KMS-11 (cell line): ENCODE data around the gene MAPKAP1.

Experiments used
- H2AFZ ChIP-seq: fragments of 200-600 bp; sonication (generic); 2 replicates; pipeline ENCODE4 v1.6.1; 2016; ENCODE audit warnings: antibody characterized with exemption, mixed run types, low read depth
- H3K27ac ChIP-seq: fragments of 200-600 bp; sonication (generic); 2 replicates; pipeline ENCODE4 v1.6.1; 2016; ENCODE audit warnings: mild to moderate bottlenecking, mixed run types
- H3K27me3 ChIP-seq: fragments of 200-600 bp; sonication (generic); 2 replicates; pipeline ENCODE4 v1.6.1; 2017; ENCODE audit warnings: mild to moderate bottlenecking, low read depth, mixed run types, moderate library complexity; ENCODE audit not compliant: insufficient read depth
- H3K36me3 ChIP-seq: fragments of 200-600 bp; sonication (generic); 2 replicates; pipeline ENCODE4 v1.6.1; 2017; ENCODE audit warnings: mild to moderate bottlenecking, mixed run types; ENCODE audit not compliant: insufficient read depth
- H3K4me1 ChIP-seq: fragments of 200-600 bp; sonication (generic); 2 replicates; pipeline ENCODE4 v1.6.1; 2016; ENCODE audit warnings: mild to moderate bottlenecking, low read depth, mixed run types; ENCODE audit not compliant: poor library complexity, severe bottlenecking
- H3K4me2 ChIP-seq: fragments of 200-600 bp; sonication (generic); 2 replicates; pipeline ENCODE4 v1.7.0; 2016; ENCODE audit warnings: mild to moderate bottlenecking, mixed run types
- H3K4me3 ChIP-seq: fragments of 200-600 bp; sonication (generic); IDR thresholded peaks from 2 replicates; pipeline ENCODE4 v1.6.1; 2017; ENCODE audit warnings: low read depth, low read length, mixed read lengths; ENCODE audit not compliant: insufficient read depth
- H3K79me2 ChIP-seq: fragments of 200-600 bp; sonication (generic); 2 replicates; pipeline ENCODE4 v1.6.1; 2016; ENCODE audit warnings: low read depth, mixed run types; ENCODE audit not compliant: insufficient read depth
- H3K9ac ChIP-seq: fragments of 200-600 bp; sonication (generic); 2 replicates; pipeline ENCODE4 v1.6.1; 2016; ENCODE audit warnings: mild to moderate bottlenecking, mixed run types
- H4K20me1 ChIP-seq: fragments of 200-600 bp; sonication (generic); 2 replicates; pipeline ENCODE4 v1.6.1; 2016; ENCODE audit warnings: mild to moderate bottlenecking, mixed run types; ENCODE audit not compliant: insufficient read depth
- TF ChIP-seq, protein P1 (sequence below): fragments of 200-600 bp; sonication (generic); conservative IDR thresholded peaks from 2 replicates; pipeline ENCODE4 v1.6.1; 2017; ENCODE audit warnings: low read depth, mild to moderate bottlenecking, antibody characterized with exemption, low read length, moderate library complexity, mixed read lengths

MAPKAP1 gene

DNA sequence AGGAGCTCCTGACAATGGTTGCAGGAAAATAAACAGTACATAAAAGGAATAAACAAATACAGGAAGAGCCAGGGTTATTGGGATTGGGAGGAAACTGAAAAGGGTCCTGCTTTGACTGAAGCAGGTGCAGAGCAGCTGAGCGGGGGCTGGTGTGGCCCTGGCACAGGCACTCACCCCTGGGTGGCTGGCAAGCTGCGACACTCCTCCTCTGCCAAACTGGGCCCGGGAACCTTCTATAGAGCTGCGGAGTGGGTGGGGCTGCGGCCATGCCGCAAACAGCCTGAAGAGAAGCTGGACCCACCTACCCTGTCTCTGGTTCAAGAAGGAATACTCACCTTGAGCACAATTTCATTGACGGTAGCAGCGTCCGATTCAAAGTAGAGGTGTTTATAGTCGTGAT is 262.8 kb downstream of the MAPKAP1 start:
- Histone ChIP-seq H2AFZ (no peak overlapping the region), H3K36me3 (no peaks in the 10 kb centered on the region), H3K27ac (no peak overlapping the region), H3K27me3 (no peaks in the 10 kb centered on the region), H3K4me1 (no peaks in the 10 kb centered on the region), H4K20me1 (no peaks in the 10 kb centered on the region; the same call in 1 of the 2 replicates), H3K79me2 (no peaks in the 10 kb centered on the region), H3K4me3 (no peak overlapping the region), H3K9ac (no peak overlapping the region), H3K4me2 (no peak overlapping the region)
- TF ChIP-seq, protein P1, sequence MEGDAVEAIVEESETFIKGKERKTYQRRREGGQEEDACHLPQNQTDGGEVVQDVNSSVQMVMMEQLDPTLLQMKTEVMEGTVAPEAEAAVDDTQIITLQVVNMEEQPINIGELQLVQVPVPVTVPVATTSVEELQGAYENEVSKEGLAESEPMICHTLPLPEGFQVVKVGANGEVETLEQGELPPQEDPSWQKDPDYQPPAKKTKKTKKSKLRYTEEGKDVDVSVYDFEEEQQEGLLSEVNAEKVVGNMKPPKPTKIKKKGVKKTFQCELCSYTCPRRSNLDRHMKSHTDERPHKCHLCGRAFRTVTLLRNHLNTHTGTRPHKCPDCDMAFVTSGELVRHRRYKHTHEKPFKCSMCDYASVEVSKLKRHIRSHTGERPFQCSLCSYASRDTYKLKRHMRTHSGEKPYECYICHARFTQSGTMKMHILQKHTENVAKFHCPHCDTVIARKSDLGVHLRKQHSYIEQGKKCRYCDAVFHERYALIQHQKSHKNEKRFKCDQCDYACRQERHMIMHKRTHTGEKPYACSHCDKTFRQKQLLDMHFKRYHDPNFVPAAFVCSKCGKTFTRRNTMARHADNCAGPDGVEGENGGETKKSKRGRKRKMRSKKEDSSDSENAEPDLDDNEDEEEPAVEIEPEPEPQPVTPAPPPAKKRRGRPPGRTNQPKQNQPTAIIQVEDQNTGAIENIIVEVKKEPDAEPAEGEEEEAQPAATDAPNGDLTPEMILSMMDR, result no peak

DNA sequence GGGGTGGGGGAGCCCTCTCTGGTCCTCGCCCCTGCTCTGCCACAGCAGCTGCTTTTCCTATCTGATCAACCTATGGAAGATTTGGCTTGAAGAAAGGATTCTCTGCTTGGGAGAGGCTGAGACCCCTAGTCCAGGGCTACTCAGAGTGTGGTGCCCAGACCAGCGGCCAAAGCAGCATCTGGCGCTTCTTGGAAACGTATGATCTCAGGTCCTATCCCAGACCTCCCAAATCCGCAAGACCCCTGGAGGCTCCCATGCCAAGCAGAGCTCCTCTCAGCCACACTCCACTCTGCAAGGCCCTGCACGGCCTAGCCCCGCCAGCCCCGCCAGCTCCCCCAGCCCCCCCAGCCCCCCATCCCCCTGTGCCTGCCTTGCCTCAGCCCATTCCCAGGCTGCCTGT is 263.6 kb downstream of the MAPKAP1 start:
- H3K9ac ChIP-seq, result no peak overlapping the region
- H3K79me2 ChIP-seq, result no peaks in the 10 kb centered on the region
- no peaks in the 10 kb centered on the region for H3K27me3 ChIP-seq
- no peaks in the 10 kb centered on the region for H3K4me1 ChIP-seq
- H3K4me3 ChIP-seq, result no peak overlapping the region
- no peak overlapping the region for H2AFZ ChIP-seq
- H3K27ac ChIP-seq, result no peak overlapping the region
- H3K4me2 ChIP-seq, result no peak overlapping the region
- no peaks in the 10 kb centered on the region for H3K36me3 ChIP-seq
- TF ChIP-seq, protein P1, result no peak
- no peaks in the 10 kb centered on the region for H4K20me1 ChIP-seq

- no peaks in the 10 kb centered on the region for H3K4me1 ChIP-seq
- H3K79me2 ChIP-seq, result no peaks in the 10 kb centered on the region
- no peaks in the 10 kb centered on the region for H4K20me1 ChIP-seq
- H3K27ac ChIP-seq, result no peak overlapping the region
- no peak overlapping the region for H3K9ac ChIP-seq
- no peaks in the 10 kb centered on the region for H3K36me3 ChIP-seq
- no peaks in the 10 kb centered on the region for H3K27me3 ChIP-seq
- H2AFZ ChIP-seq, result no peak overlapping the region
- H3K4me2 ChIP-seq, result no peak overlapping the region
- TF ChIP-seq, protein P1, result no peak
- no peak overlapping the region for H3K4me3 ChIP-seq
Measured at GRCh38 chr9:125442452-125442851, 264.6 kb downstream of the MAPKAP1 start.

- Histone ChIP-seq H3K27ac (no peak overlapping the region), H3K79me2 (no peaks in the 10 kb centered on the region), H2AFZ (no peak overlapping the region), H3K4me3 (no peak overlapping the region), H3K36me3 (no peaks in the 10 kb centered on the region), H3K27me3 (no peaks in the 10 kb centered on the region), H3K4me2 (no peak overlapping the region), H4K20me1 (no peaks in the 10 kb centered on the region), H3K9ac (no peak overlapping the region), H3K4me1 (no peaks in the 10 kb centered on the region)
- TF ChIP-seq, protein P1, result no peak
Measured at GRCh38 chr9:125440411-125440810, 266.6 kb downstream of the MAPKAP1 start.
